K562 (cell line): ENCODE measurements around the gene RACK1. TPM values are rescaled to one million over a fixed set of nuclear protein-coding genes. Genes with fewer than 3 reads are reported as not detected.

Experiments
- HMGXB4 ChIP-seq: sonication (generic); formaldehyde crosslinking; IDR thresholded peaks from 2 replicates; pipeline ENCODE4 v1.8.1; 2023; ENCODE audit warnings: mild to moderate bottlenecking, missing genetic modification reagents
- MGA ChIP-seq: fragments of 450-650 bp; IDR thresholded peaks from 2 replicates; pipeline ENCODE4 v1.6.1; 2016; ENCODE audit warnings: mild to moderate bottlenecking, moderate library complexity
- NKRF ChIP-seq: fragments of 450-650 bp; IDR thresholded peaks from 2 replicates; pipeline ENCODE4 v1.6.1; 2016; ENCODE audit warnings: borderline replicate concordance
- PCBP1 ChIP-seq: fragments of 200-400 bp; formaldehyde crosslinking; IDR thresholded peaks from 2 replicates; pipeline ENCODE4 v1.6.1; 2018; ENCODE audit warnings: mild to moderate bottlenecking, low read depth, low read length; ENCODE audit not compliant: poor library complexity, severe bottlenecking
- POLR2B ChIP-seq: fragments of 450-650 bp; IDR thresholded peaks from 2 replicates; pipeline ENCODE4 v1.6.1; 2018; ENCODE audit warnings: low read depth; ENCODE audit not compliant: partially characterized antibody
- POLR2G ChIP-seq: fragments of 200-400 bp; formaldehyde crosslinking; IDR thresholded peaks from 2 replicates; pipeline ENCODE4 v1.6.1; 2017; ENCODE audit warnings: low read depth, mild to moderate bottlenecking, antibody characterized with exemption, low read length, moderate library complexity
- ZBTB43 ChIP-seq: sonication (generic); formaldehyde crosslinking; IDR thresholded peaks from 2 replicates; pipeline ENCODE4 v1.8.0; 2023; ENCODE audit warnings: mild to moderate bottlenecking, missing genetic modification reagents
- polyA plus RNA-seq, 8 experiments: library from polyadenylated mRNA; depleted of rRNA in 4 of 8; stranded (reverse) in 5 of 8; unstranded in 3 of 8; fragments of >200 nt; fragmentation: Nextera tagmentation in 2 of 8; fragmentation: Illumina TruSeq in 1 of 8; extraction: Ambion mirVana in 2 of 8; extraction: Trizol in 1 of 8; gene quantifications; 2 replicates each; pipeline versions ENCODE4 v1.2.1 to v1.2.3, GENCODE V29; 2011 to 2014; ENCODE audit warnings: inconsistent platforms in 1 of 8, missing spikeins in 1 of 8
- total RNA-seq, 7 experiments: library from RNA; depleted of rRNA in 6 of 7; stranded (reverse); fragments of >200 nt in 6 of 7; fragmentation: Illumina TruSeq in 2 of 7; extraction: Trizol in 2 of 7; gene quantifications; 2 replicates each; pipeline versions ENCODE4 v1.2.1 to v1.2.3, GENCODE V29; 2011 to 2021; ENCODE audit warnings: low replicate concordance in 1 of 7

Gene RACK1
- total and polyA plus RNA-seq, 9 of the 15 experiments (the other 6 are each of a cell fraction or from before 2014, with no cell fraction given): 2,303 to 5,311 (median 3,833) TPM

GRCh38 chr5:181243564-181244343 lies at the start of gene RACK1 (continued):
- 0 out of 2 replicates have a peak, but pooled peaks have one; percentile 34 for TF ChIP-seq ZBTB43
- TF ChIP-seq PCBP1: peak; percentile 66
- TF ChIP-seq HMGXB4: 0 out of 2 replicates have a peak, but pooled peaks have one; percentile 45
- peak; percentile 8; the same call in 1 of the 2 replicates for TF ChIP-seq NKRF
- TF ChIP-seq POLR2G: peak; percentile 97
- TF ChIP-seq POLR2B: peak; percentile 98
- TF ChIP-seq MGA: peak; percentile 76
